SW 1271 (cell line): Measurements from ENCODE around the gene DMAC2.
"Not testable (repeated sequence)": the region's sequence is repeated elsewhere in the genome, so short reads cannot be mapped to it uniquely, and the experiment has no call there.

Source experiments
- DNase-seq, 2 experiments: peaks; one replicate each; lab custom pipeline; 2025; lab: John Stamatoyannopoulos, UW

Gene DMAC2

DNA sequence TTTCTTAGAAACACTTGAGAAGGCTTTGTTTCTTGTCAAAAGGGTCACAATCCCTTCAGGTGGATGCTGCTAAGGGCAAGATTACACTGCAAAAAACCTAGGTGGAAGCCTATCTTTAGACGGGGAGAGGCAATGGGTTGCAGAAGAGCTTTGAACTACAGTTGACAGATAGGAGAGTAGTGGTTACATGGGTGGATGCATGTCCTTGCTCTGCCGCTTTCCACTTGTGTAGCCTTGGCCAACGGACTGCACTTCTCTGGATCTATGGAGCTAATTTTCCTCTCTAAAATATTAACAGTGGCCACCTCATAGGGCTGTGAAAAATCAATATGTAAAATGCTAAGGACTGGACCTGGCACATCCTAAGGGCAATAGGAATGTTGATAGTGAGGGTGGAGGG is 41.1 kb downstream of the DMAC2 start:
- no peak for DNase-seq

- DNase-seq = no peak
Observed at GRCh38 chr19:41398050-41398418, 41.7 kb downstream of the DMAC2 start.

DNA sequence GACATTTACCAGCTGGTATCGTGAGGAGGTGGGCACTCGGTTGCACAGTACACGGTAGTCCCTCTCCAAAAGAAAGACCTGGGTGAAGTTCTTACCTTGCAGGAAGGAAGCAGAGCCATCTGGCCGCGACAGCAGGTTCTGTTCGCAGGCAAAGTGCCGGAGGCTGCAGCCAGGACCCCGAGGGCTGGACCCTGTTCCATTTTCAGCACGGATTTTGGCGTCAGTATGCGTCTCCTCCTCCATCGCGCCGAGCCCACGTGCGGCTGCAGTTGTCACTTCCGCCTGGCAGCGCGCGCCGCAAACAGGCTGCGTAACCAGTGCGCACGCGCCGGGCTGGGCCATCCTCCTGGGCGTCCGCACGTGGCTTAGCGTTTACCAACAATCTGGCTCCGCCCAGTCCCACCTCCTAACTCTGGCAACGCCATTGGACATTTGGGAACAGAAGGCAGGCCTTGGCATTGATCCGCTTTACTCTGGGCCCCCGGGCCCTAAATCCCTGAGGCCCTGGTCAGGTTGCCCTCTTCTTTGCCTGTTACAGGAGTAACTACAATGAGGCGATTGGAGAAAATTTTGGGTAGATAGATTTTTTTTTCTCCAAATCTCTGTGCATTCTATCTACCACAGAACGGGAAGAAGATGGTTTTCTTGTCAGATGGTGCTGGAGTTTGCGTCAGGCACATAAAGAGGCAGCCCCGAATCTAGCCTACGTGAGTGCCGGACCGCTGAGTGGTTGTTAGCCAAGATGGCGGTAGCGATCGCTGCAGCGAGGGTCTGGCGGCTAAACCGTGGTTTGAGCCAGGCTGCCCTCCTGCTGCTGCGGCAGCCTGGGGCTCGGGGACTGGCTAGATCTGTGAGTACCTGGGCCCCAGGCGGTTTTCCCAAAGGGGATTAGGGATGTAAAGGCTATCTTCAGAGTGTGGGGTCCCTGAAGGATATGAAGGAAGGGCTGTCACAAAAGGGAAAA is 42.3 kb downstream of the DMAC2 start, which contains the start of the genes BCKDHA and EXOSC5:
Gene BCKDHA (plus strand): TSS at position 733 of the 964 bp plus-strand sequence. CDS start 10 bp downstream, at position 743.
Gene EXOSC5 (minus strand): TSS at position 274 of the 964 bp plus-strand sequence. CDS start 31 bp downstream, at position 243.
- DNase-seq = peak; percentile 95 to 98

DNA sequence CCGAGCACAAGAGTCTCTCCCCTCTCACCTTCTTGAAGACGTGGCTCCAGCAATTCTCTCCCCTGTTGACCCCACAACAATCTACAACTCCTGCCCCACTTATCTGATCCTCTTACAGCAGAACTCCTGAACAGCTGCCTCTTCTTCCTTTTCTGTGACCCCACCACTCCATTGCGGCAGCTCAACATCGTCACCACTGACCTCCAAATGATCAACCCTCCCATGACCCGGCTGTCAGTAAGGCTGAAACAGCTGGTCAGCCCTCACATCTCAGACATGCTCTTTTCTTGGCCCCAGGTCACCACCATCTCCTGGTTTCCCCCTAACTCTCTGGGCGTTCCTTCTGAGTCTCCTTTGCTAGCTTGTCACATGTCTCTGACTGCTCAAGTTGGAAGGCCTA is 44.4 kb downstream of the DMAC2 start:
- no peak for DNase-seq

- no peak for DNase-seq
Observed at GRCh38 chr19:41392775-41393174, 46.9 kb downstream of the DMAC2 start.

DNA sequence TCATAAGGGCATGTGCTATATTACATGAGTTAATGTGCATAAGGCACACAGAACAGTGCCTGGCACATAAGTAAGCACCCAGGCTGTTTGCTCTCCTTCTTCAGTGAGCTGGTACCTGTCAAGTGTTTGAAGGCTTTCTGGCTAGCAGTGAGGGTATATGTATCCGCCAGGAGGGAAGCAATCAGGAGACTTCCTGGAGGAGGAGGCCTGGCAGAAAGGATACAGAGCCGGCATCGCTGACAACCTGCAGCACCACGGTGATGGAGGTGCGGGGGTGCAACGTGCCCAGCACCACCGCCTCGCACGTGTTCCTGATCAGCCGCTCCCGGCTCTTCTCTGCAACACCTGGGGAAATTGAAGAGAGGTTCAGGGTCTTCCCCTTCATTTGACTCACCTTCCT is 48.1 kb downstream of the DMAC2 start:
- no peak for DNase-seq

DNA sequence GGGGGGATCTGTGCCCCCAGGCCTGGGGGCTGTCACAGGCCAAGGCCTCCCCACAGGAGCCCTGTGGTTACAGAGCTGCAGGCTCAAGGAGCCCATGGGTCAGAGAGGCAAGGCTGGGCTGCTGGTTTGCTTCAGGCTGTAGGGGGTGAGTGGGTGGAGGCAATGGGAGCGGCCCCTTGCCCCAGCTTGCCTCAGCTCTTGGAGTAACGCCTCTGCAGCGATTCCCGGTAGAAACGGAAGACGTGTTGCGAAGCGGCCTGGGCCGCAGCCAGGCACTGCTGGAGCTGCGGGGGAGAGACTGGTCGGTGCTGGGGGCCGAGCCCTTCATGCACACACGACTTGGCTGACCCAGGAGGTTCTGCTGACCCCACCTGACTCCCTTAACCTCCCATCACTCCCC is 53.3 kb downstream of the DMAC2 start:
- DNase-seq = no peak

DNA sequence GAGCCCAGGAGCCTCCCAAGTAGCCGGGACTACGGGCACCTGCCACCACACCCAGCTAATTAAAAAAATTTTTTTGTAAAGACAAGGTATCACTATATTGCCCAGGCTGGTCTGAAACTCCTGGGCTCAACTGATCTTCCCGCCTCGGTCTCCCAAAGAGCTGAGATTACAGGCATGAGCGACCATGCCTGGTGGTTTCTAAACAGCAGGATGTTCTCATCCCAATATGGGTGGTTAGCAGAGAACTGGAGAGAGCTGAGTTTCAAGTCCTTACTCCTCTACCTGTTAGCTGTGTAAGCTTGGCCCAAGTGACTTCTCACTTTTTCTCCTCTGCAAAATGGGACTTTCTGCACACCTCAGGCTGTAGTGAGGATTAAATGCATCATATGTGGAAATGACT is 55.4 kb downstream of the DMAC2 start:
- DNase-seq = no peak

DNA sequence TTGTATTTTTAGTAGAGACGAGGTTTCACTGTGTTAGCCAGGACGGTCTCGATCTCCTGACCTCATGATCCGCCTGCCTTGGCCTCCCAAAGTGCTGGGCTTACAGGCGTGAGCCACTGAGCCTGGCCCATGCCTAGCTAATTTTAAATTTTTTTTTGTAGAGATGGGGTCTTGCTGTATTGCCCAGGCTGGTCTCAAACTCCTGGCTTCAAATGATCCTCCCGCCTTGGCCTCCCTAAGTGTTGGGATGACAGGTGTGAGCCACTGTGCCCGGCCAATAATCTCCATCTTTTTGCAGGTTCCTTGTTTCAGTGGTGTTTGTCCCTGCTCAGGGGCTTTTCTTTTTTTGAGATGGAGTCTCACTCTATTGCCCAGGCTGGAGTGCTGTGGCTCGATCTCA is 58.2 kb downstream of the DMAC2 start:
- DNase-seq = not testable (repeated sequence)
